ENCODE results near the gene CDC42BPA. TPM values are rescaled to one million over a fixed set of nuclear protein-coding genes. Genes with fewer than 3 reads are reported as not detected.

Gene CDC42BPA
- total RNA-seq, 1 experiment from 2014 or later = 30.1 TPM

DNA sequence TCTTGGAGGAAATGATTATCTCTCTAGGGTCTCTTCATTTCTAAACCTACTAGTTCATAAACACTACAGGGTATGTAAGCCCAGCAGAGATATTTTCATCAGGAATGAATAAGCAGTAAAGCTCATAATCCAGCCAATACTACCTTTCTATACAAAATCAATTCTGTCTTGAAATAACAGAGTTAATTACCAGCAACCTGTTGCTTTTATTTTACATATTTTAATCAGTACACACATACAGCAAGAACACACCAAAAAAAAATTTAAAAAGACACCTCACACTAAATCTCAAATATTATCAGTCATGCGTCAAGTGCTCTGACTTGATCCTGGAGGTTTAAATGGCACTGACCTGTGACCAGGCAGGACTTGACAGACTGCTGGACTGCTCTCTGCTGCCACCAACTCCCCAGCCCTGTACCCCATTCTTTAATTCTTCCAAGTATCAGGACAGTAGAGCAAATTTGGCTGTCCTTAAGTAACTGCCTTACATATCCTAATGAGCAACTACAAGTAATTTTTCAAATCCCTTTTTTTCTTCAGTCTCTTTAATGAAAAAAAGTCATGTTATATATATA lies 98.5 kb downstream of the CDC42BPA start:
- Histone ChIP-seq H3K18ac (ENCODE audit: insufficient read length, low read depth, low read length) (no peak overlapping the region), H4K20me1 (ENCODE audit: control insufficient read depth, insufficient read depth, insufficient read length) (no peaks in the 10 kb centered on the region), H2BK5ac (ENCODE audit: insufficient read length, low read length) (no peak overlapping the region), H3K9ac (ENCODE audit: extremely low read depth, insufficient read length, low read length) (no peak overlapping the region), H3K4me2 (ENCODE audit: insufficient read depth, insufficient read length, low read length) (no peak overlapping the region), H4K8ac (replicated peaks; ENCODE audit: insufficient read length, low read depth, low read length) (no peak overlapping the region), H2AFZ (ENCODE audit: low read length) (no peak overlapping the region), H3K9me3 (ENCODE audit: control insufficient read depth, low read depth, low read length) (no peaks in the 10 kb centered on the region), H3K4me1 (ENCODE audit: insufficient read depth, low read length) (no peaks in the 10 kb centered on the region), H3K23ac (ENCODE audit: insufficient read length, low read depth, low read length) (no peak overlapping the region), H4K5ac (ENCODE audit: insufficient read length, low read depth, low read length) (no peak overlapping the region), H3K23me2 (ENCODE audit: insufficient read length, low read depth, low read length, poor library complexity, severe bottlenecking) (no peaks in the 10 kb centered on the region), H2BK120ac (ENCODE audit: low read depth, low read length, poor library complexity, severe bottlenecking) (no peak overlapping the region), H3K27ac (ENCODE audit: insufficient read length, low read depth, low read length) (no peak overlapping the region), H3K56ac (ENCODE audit: insufficient read length, low read depth, low read length) (no peak overlapping the region), H2AK5ac (ENCODE audit: insufficient read length, low read length) (no peak overlapping the region), H2BK20ac (ENCODE audit: low read depth, low read length, poor library complexity, severe bottlenecking) (no peak overlapping the region), H2BK15ac (ENCODE audit: low read depth, low read length) (no peak overlapping the region), H2BK12ac (ENCODE audit: insufficient read length, low read depth, low read length) (no peak overlapping the region), H3K27me3 (ENCODE audit: insufficient read depth, low read length) (no peaks in the 10 kb centered on the region), H3K14ac (ENCODE audit: insufficient read depth, low read length) (no peak overlapping the region), H3K79me1 (ENCODE audit: insufficient read depth, low read depth, low read length, poor library complexity, severe bottlenecking) (no peaks in the 10 kb centered on the region), H3K4ac (ENCODE audit: low read depth, low read length) (no peak overlapping the region), H3T11ph (ENCODE audit: low read length) (no peak overlapping the region), H4K91ac (ENCODE audit: insufficient read length, low read depth, low read length) (no peak overlapping the region), H3K79me2 (ENCODE audit: insufficient read depth, low read length) (peaks cover 2% of the 10 kb centered on the region; the same call in 1 of the 2 replicates)
- Mint-ChIP-seq H3K9me3 (no peaks in the 10 kb centered on the region), H3K36me3 (ENCODE audit: insufficient read depth in 1 of 3, low read depth in 3 of 3) (peaks cover 0 to 6% (median 0%) of the 10 kb centered on the region in 3 experiments; a peak in 4 of 7 replicates), H3K27ac (no peak overlapping the region), H3K4me1 (no peaks in the 10 kb centered on the region; a peak in 1 of 4 replicates), H3K4me3 (no peak overlapping the region), H3K27me3 (ENCODE audit: low read depth) (no peaks in the 10 kb centered on the region)
- no CpG with 5 or more reads among the region's 1 CpG for WGBS (ENCODE audit: extremely low coverage, insufficient read length, low lambda C conversion rate)
- TF ChIP-seq, protein P1, sequence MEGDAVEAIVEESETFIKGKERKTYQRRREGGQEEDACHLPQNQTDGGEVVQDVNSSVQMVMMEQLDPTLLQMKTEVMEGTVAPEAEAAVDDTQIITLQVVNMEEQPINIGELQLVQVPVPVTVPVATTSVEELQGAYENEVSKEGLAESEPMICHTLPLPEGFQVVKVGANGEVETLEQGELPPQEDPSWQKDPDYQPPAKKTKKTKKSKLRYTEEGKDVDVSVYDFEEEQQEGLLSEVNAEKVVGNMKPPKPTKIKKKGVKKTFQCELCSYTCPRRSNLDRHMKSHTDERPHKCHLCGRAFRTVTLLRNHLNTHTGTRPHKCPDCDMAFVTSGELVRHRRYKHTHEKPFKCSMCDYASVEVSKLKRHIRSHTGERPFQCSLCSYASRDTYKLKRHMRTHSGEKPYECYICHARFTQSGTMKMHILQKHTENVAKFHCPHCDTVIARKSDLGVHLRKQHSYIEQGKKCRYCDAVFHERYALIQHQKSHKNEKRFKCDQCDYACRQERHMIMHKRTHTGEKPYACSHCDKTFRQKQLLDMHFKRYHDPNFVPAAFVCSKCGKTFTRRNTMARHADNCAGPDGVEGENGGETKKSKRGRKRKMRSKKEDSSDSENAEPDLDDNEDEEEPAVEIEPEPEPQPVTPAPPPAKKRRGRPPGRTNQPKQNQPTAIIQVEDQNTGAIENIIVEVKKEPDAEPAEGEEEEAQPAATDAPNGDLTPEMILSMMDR (conservative IDR thresholded peaks at IDR 0.05) = no peak
- no peak for DNase-seq

Measured in H9 (cell line).